Lung microvascular endothelial cell (primary cell): ENCODE measurements around the gene LRRTM3. TPM values are rescaled to one million over a fixed set of nuclear protein-coding genes. Genes with fewer than 3 reads are reported as not detected.

ENCODE experiments used
- DNase-seq, 2 donors: peaks; one replicate each; pipeline versions ENCODE4 v3.0.0 to v3.0.0-alpha.2; 2010; ENCODE audit warnings: low read depth in 2 of 2
- total RNA-seq: library from RNA; depleted of rRNA; stranded (reverse); fragments of >200 nt; gene quantifications from 2 replicates; pipeline ENCODE4 v1.2.1, GENCODE V29; 2014

The LRRTM3 gene
- total RNA-seq, 1 donor from 2014 or later = not detected

DNA sequence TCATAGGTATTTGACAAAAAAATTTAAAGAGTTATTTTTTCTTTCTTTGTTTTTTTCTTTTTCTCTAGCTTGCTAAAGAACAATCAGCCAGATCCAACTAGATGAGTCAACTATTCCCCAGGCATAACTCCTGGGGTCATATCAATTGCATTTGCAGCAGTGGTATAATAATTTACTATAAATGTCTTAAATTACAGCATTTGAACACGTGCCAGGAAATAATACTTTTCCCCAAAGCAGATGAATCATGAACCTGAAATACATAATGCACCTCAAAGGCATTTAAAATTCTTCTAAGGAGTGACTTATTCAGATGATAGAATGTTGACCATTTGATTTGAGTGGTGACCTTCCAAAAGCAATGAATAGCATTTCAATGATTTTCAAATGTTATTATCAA, 190.1 kb downstream of the LRRTM3 start:
- no peak for DNase-seq

DNA sequence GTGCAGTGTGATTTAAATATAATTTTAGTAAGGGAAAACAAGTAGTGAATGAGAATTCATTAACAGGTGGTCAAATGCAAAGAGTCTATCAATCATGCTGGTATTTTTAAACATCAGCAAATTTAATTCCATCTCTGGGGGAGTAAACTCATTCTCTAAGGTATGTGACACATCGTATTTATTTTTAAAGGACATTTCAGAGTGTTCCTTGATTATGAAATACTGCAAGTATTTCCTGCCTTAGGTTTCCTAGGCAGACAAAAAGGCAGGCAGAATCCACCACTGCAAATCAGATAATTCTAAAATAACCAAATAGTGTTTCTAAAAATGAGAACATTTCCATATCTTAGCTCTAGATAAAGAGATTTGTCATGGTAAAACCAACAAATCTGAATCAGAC, 193.8 kb downstream of the LRRTM3 start:
- no peak for DNase-seq

DNA sequence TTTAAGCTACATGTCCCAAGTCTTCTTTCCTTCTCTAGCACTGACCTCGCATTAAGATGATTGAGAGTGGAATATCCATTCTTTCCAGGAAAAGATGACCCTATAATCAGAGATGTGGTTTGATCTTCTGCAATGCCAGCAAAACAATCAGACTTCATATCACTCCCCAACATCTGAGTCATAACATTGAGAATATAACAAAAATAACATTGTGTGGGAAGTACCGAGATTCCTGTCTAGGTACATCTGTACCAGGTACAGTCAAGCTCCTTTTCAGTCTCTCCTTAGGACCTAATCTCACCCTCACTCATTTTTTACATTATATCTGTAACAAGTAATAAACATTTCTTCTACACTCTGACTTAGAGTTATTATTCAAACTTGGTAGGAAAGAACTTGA, 201.6 kb downstream of the LRRTM3 start:
- no peak for DNase-seq

DNA sequence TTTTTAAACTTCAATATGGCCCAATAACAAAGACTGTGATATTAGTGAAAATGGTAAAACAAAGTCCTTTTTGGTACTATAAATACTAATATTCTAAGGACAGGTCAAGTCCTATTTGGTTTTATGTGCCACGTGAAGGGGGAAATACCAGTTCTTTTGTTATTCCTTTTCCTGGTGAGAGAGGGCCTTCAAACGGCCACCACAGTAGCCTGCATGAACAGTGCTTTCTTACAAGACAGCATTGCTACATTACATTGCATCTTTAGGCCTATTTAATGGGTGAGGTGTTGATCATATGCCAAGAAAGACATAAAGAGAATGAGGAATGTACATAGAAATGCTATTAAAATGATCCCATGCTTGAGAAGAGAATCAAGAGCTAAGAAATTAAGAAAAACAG, 214.8 kb downstream of the LRRTM3 start:
- DNase-seq = no peak

DNA sequence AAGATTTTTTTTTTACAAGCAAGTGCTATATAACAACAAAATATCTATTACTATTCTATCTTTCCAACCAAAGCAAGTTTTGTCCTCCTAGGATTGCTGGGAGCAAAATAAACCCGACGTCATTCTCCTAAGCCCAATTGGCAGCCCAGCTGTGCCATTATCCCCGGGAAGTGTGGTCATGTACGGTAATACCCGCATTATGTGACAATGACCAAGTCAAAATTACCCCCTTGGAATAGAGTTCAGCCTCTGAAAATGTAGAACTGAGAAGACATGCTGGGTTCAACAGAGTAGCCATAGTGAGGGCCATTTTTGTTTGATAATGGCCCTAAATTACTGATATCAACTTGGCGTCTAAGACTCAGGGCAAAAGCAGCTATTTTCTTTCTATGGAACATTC, 215.5 kb downstream of the LRRTM3 start:
- no peak for DNase-seq

DNA sequence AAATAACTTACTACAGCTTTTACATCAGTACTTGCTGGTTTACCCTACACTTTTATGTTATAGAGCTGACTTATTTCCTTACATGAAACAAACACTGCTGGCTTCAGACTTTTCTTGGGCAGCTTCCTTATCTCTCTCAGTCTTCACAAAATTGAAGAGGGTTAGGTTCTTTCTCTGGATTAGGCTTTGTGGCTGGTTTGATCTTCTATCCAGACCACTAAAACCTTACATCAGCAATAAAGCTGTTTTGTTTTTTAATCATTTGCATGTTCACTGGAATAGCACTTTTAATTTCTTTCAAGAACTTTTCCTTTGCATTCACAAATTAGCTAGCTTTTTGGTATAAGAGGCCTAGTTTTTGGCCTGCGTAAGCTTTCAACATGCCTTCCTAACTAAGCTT, 218.7 kb downstream of the LRRTM3 start:
- no peak for DNase-seq
